ENCODE data around the gene MON1A. TPM values are rescaled to one million over a fixed set of nuclear protein-coding genes. Genes with fewer than 3 reads are reported as not detected.

Gene MON1A
- total and polyA plus RNA-seq, 7 donors, result 5.4 to 16.3 (median 10.4) TPM

GRCh38 chr3:49879721-49880120 lies 49.9 kb downstream of the MON1A start:
- TF ChIP-seq EP300 (IDR thresholded peaks at IDR 0.05) (no peak), POLR2AphosphoS5 (IDR thresholded peaks at IDR 0.05) (no peak), POLR2A (IDR thresholded peaks at IDR 0.05) (no peak)
- TF ChIP-seq, protein P1, sequence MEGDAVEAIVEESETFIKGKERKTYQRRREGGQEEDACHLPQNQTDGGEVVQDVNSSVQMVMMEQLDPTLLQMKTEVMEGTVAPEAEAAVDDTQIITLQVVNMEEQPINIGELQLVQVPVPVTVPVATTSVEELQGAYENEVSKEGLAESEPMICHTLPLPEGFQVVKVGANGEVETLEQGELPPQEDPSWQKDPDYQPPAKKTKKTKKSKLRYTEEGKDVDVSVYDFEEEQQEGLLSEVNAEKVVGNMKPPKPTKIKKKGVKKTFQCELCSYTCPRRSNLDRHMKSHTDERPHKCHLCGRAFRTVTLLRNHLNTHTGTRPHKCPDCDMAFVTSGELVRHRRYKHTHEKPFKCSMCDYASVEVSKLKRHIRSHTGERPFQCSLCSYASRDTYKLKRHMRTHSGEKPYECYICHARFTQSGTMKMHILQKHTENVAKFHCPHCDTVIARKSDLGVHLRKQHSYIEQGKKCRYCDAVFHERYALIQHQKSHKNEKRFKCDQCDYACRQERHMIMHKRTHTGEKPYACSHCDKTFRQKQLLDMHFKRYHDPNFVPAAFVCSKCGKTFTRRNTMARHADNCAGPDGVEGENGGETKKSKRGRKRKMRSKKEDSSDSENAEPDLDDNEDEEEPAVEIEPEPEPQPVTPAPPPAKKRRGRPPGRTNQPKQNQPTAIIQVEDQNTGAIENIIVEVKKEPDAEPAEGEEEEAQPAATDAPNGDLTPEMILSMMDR (IDR thresholded peaks at IDR 0.05), result no peak
- 54 to 78% methylated on average over 2 of the region's 2 CpGs for WGBS, 2 donors
- Histone ChIP-seq H3K4me3 (no peak overlapping the region), H3K4me1 (no peaks in the 10 kb centered on the region), H3K9me3 (no peaks in the 10 kb centered on the region), H3K36me3 (no peaks in the 10 kb centered on the region), H3K27ac (no peak overlapping the region), H3K27me3 (peaks cover 0 to 5% (median 0%) of the 10 kb centered on the region in 3 donors)
- DNase-seq, result no peak
- intact Hi-C loops (cut with DNase I), result no loop called here

DNA sequence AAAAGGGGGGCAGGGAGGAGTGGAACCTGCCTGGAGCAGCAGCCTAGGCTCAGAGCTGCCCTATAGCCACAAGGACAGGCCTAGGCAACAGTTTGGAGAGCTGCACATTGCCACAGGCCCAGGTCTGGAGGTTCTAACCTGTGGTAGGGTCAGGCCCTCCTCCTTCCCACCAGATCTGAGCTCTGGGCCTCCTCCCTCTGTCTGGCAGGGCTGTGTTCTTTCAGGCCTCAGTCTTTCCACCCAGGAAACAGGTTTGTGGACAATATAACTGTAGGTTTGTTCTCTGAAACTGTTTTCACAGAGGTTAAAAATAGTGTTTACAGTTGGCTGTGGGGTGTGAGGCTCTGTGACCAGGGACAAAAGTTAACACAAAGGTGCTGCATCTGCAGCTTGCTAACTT lies 50.9 kb downstream of the MON1A start:
- Histone ChIP-seq H3K9me3 (no peaks in the 10 kb centered on the region), H3K4me3 (no peak overlapping the region), H3K27me3 (peaks cover 0 to 5% (median 0%) of the 10 kb centered on the region in 3 donors), H3K4me1 (no peaks in the 10 kb centered on the region), H3K36me3 (no peaks in the 10 kb centered on the region), H3K27ac (no peak overlapping the region)
- no peak for DNase-seq
- intact Hi-C loops (cut with DNase I), result no loop called here
- TF ChIP-seq POLR2AphosphoS5 (IDR thresholded peaks at IDR 0.05), result no peak

- DNase-seq, result no peak
- H3K4me3 ChIP-seq, result no peak overlapping the region
- no peaks in the 10 kb centered on the region for H3K4me1 ChIP-seq
- TF ChIP-seq EP300 (IDR thresholded peaks at IDR 0.05) (no peak), POLR2A (IDR thresholded peaks at IDR 0.05) (no peak), POLR2AphosphoS5 (IDR thresholded peaks at IDR 0.05) (no peak)
- TF ChIP-seq, protein P1 (IDR thresholded peaks at IDR 0.05), result no peak
- 81 to 89% methylated on average over 2 of the region's 2 CpGs for WGBS, 2 donors
- H3K27me3 ChIP-seq, result peaks cover 0 to 5% (median 0%) of the 10 kb centered on the region in 3 donors
- no peaks in the 10 kb centered on the region for H3K9me3 ChIP-seq
- no peak overlapping the region for H3K27ac ChIP-seq
- intact Hi-C loops (cut with DNase I), result no loop called here
- no peaks in the 10 kb centered on the region for H3K36me3 ChIP-seq
Observed at GRCh38 chr3:49877716-49878115, 51.9 kb downstream of the MON1A start.

- H3K4me1 ChIP-seq, result no peaks in the 10 kb centered on the region
- H3K4me3 ChIP-seq, result no peak overlapping the region
- H3K27ac ChIP-seq, result no peak overlapping the region
- H3K36me3 ChIP-seq, result no peaks in the 10 kb centered on the region
- intact Hi-C loops (cut with DNase I), result no loop called here
- WGBS, 2 donors, result 87 to 89% methylated on average over 5 of the region's 5 CpGs
- peaks cover 0 to 5% (median 0%) of the 10 kb centered on the region in 3 donors for H3K27me3 ChIP-seq
- DNase-seq, result no peak
- no peaks in the 10 kb centered on the region for H3K9me3 ChIP-seq
- no peak for TF ChIP-seq POLR2A (IDR thresholded peaks at IDR 0.05)
- TF ChIP-seq POLR2AphosphoS5 (IDR thresholded peaks at IDR 0.05), result no peak
- no peak for TF ChIP-seq EP300 (IDR thresholded peaks at IDR 0.05)
- TF ChIP-seq, protein P1 (IDR thresholded peaks at IDR 0.05), result no peak
Observed at GRCh38 chr3:49876567-49876966, 53.0 kb downstream of the MON1A start.

- Histone ChIP-seq H3K4me1 (peaks cover 0 to 14% (median 13%) of the 10 kb centered on the region in 4 donors), H3K4me3 (no peak overlapping the region), H3K9me3 (no peaks in the 10 kb centered on the region), H3K36me3 (no peaks in the 10 kb centered on the region), H3K27me3 (peaks cover 13 to 28% (median 17%) of the 10 kb centered on the region in 3 donors), H3K27ac (no peak overlapping the region)
- intact Hi-C loops (cut with DNase I), result no loop called here
- TF ChIP-seq, protein P1 (IDR thresholded peaks at IDR 0.05), result no peak
- TF ChIP-seq EP300 (IDR thresholded peaks at IDR 0.05) (no peak), POLR2AphosphoS5 (IDR thresholded peaks at IDR 0.05) (no peak), POLR2A (IDR thresholded peaks at IDR 0.05) (no peak)
- 37 to 74% methylated on average over 8 of the region's 8 CpGs for WGBS, 2 donors
- DNase-seq, result no peak
Observed at GRCh38 chr3:49873623-49874022, 56.0 kb downstream of the MON1A start.
